GM23338 (cell line): ENCODE data around the gene NPY2R. TPM values are rescaled to one million over a fixed set of nuclear protein-coding genes. Genes with fewer than 3 reads are reported as not detected.

ENCODE experiments used
- ATAC-seq: fragments of 200-7000 bp; cut with Tn5 transposase; 3 replicates; pipeline ENCODE4 v1.9.1; 2020
- DNase-seq: peaks from one replicate; pipeline ENCODE4 v3.0.0-alpha.2; 2015; ENCODE audit warnings: low spot score
- H2AFZ ChIP-seq: fragments of 200-600 bp; sonication (generic); 2 replicates; pipeline ENCODE4 v1.8.0; 2016; ENCODE audit warnings: antibody characterized with exemption, mild to moderate bottlenecking, moderate library complexity
- H3F3A ChIP-seq: fragments of 200-600 bp; sonication (generic); replicated peaks from 2 replicates; pipeline ENCODE4 v1.8.0; 2017; ENCODE audit warnings: antibody characterized with exemption, mixed run types, low read depth
- H3K27ac ChIP-seq: fragments of 200-600 bp; sonication (generic); 2 replicates; pipeline ENCODE4 v1.6.1; 2016; ENCODE audit warnings: low read depth
- H3K27me3 ChIP-seq: fragments of 200-600 bp; sonication (generic); 2 replicates; pipeline ENCODE4 v1.8.0; 2016; ENCODE audit warnings: mild to moderate bottlenecking, mixed run types, moderate library complexity; ENCODE audit not compliant: insufficient read depth
- H3K36me3 ChIP-seq: fragments of 200-600 bp; sonication (generic); 2 replicates; pipeline ENCODE4 v1.8.0; 2016; ENCODE audit warnings: mild to moderate bottlenecking; ENCODE audit not compliant: insufficient read depth
- H3K4me1 ChIP-seq: fragments of 200-600 bp; sonication (generic); 2 replicates; pipeline ENCODE4 v1.8.0; 2016; ENCODE audit warnings: mild to moderate bottlenecking, moderate library complexity; ENCODE audit not compliant: insufficient read depth
- H3K4me2 ChIP-seq: fragments of 200-600 bp; sonication (generic); 2 replicates; pipeline ENCODE4 v1.7.1; 2017; ENCODE audit warnings: mixed run types
- H3K4me3 ChIP-seq: fragments of 200-600 bp; sonication (generic); 2 replicates; pipeline ENCODE4 v1.6.1; 2016; ENCODE audit warnings: mixed run types
- H3K79me2 ChIP-seq: fragments of 200-600 bp; sonication (generic); replicated peaks from 2 replicates; pipeline ENCODE4 v1.8.0; 2017; ENCODE audit warnings: mild to moderate bottlenecking; ENCODE audit not compliant: insufficient read depth
- H3K9me2 ChIP-seq: fragments of 200-600 bp; sonication (generic); 2 replicates; pipeline ENCODE4 v1.8.0; 2017; ENCODE audit not compliant: insufficient read depth
- H4K20me1 ChIP-seq: fragments of 200-600 bp; sonication (generic); replicated peaks from 2 replicates; pipeline ENCODE4 v1.8.0; 2017; ENCODE audit warnings: mild to moderate bottlenecking; ENCODE audit not compliant: insufficient read depth
- H3K27ac Mint-ChIP-seq: 2 replicates; pipeline ENCODE4 v1.8.0; 2020; ENCODE audit warnings: inconsistent platforms, mild to moderate bottlenecking, moderate library complexity, mixed read lengths
- H3K27me3 Mint-ChIP-seq: 3 replicates; pipeline ENCODE4 v1.8.0; 2022; ENCODE audit warnings: low read depth, mild to moderate bottlenecking, moderate library complexity, mixed read lengths, inconsistent platforms; ENCODE audit not compliant: insufficient read depth, poor library complexity
- H3K36me3 Mint-ChIP-seq: 3 replicates; pipeline ENCODE4 v1.8.0; 2021; ENCODE audit warnings: low read depth, mild to moderate bottlenecking, inconsistent platforms, moderate library complexity, mixed read lengths
- H3K4me1 Mint-ChIP-seq: 3 replicates; pipeline ENCODE4 v1.8.0; 2020; ENCODE audit warnings: mild to moderate bottlenecking, inconsistent platforms, mixed read lengths
- H3K4me3 Mint-ChIP-seq: 3 replicates; pipeline ENCODE4 v1.8.0; 2021; ENCODE audit warnings: moderate library complexity, mild to moderate bottlenecking, inconsistent platforms, mixed read lengths
- H3K9me3 Mint-ChIP-seq: 3 replicates; pipeline ENCODE4 v1.8.0; 2020; ENCODE audit warnings: moderate library complexity, mild to moderate bottlenecking, inconsistent platforms, mixed read lengths
- CREB1 ChIP-seq: fragments of 250-450 bp; sonication (Bioruptor Pico); IDR thresholded peaks from 2 replicates; pipeline ENCODE4 v1.5.0; 2020; ENCODE audit warnings: low read depth, mild to moderate bottlenecking, moderate library complexity
- CTCF ChIP-seq, 2 experiments: fragments of 200-600 bp in 1 of 2; sonication (generic) in 1 of 2; conservative IDR thresholded peaks; 2 replicates each; pipeline versions ENCODE4 v1.5.1 to v1.6.1; 2016 to 2017; ENCODE audit warnings: antibody characterized with exemption in 2 of 2, low read depth in 2 of 2, mild to moderate bottlenecking in 2 of 2, moderate library complexity in 1 of 2
- ETS1 ChIP-seq: IDR thresholded peaks from 2 replicates; pipeline ENCODE4 v1.6.1; 2016; ENCODE audit warnings: antibody characterized with exemption
- EZH2 ChIP-seq: fragments of 200-600 bp; sonication (generic); IDR thresholded peaks from one replicate; pipeline ENCODE4 v1.8.0; 2017; ENCODE audit warnings: antibody characterized with exemption, mild to moderate bottlenecking, low read depth; ENCODE audit not compliant: unreplicated experiment
- NANOG ChIP-seq: IDR thresholded peaks from 2 replicates; pipeline ENCODE4 v1.6.1; 2016; ENCODE audit warnings: antibody characterized with exemption, borderline replicate concordance
- ZNF114 ChIP-seq: fragments of 250-450 bp; sonication (Bioruptor Pico); IDR thresholded peaks from 2 replicates; pipeline ENCODE4 v1.5.0; 2020; ENCODE audit warnings: mild to moderate bottlenecking, moderate library complexity
- ZNF331 ChIP-seq: fragments of 250-450 bp; sonication (Bioruptor Pico); IDR thresholded peaks from 2 replicates; pipeline ENCODE4 v1.5.0; 2020; ENCODE audit warnings: low read depth, mild to moderate bottlenecking, moderate library complexity
- polyA plus RNA-seq: library from polyadenylated mRNA; unstranded; fragments of >200 nt; fragmentation: Nextera tagmentation; extraction: Ambion mirVana; gene quantifications from 2 replicates; pipeline ENCODE4 v1.2.1, GENCODE V29; 2016
- total RNA-seq: library from RNA; depleted of rRNA; stranded (reverse); fragments of >200 nt; shearing (Covaris generic); gene quantifications from 2 replicates; pipeline ENCODE4 v1.2.3, GENCODE V29; 2014

The NPY2R gene
- total and polyA plus RNA-seq, 2 experiments from 2014 or later, result 0.26 to 0.59 TPM

GRCh38 chr4:155245105-155245504 lies 36.7 kb downstream of the NPY2R start (continued):
- no peak for TF ChIP-seq EZH2
- TF ChIP-seq ETS1, result no peak
- no peak for TF ChIP-seq ZNF114 (CRISPR knock-in tag)
- TF ChIP-seq CREB1 (CRISPR knock-in tag), result no peak
- TF ChIP-seq NANOG, result no peak

- Histone ChIP-seq H3K27me3 (no peaks in the 10 kb centered on the region), H3K79me2 (no peaks in the 10 kb centered on the region), H2AFZ (no peak overlapping the region), H3K4me2 (no peak overlapping the region), H3K27ac (no peak overlapping the region), H3K9me2 (0 out of 2 replicates have a peak, but pooled peaks cover 5% of the 10 kb centered on the region), H3K4me3 (no peak overlapping the region), H3K4me1 (no peaks in the 10 kb centered on the region), H3F3A (no peaks in the 10 kb centered on the region), H4K20me1 (no peaks in the 10 kb centered on the region), H3K36me3 (no peaks in the 10 kb centered on the region)
- TF ChIP-seq CTCF (conservative IDR thresholded peaks at IDR 0.05; ENCODE audit: low read depth in 2 of 2), result peak; percentile 9 to 34; a peak in 2 of 4 replicates
- no peak for TF ChIP-seq ZNF331
- peaks cover 1% of the 10 kb centered on the region for H3K27me3 Mint-ChIP-seq
- no peak overlapping the region for H3K4me3 Mint-ChIP-seq
- ATAC-seq (peak; percentile 94), DNase-seq (peak; percentile 70)
- no peaks in the 10 kb centered on the region for H3K36me3 Mint-ChIP-seq
- H3K9me3 Mint-ChIP-seq, result no peaks in the 10 kb centered on the region; the same call in 2 of the 3 replicates
- no peak overlapping the region for H3K27ac Mint-ChIP-seq
- peaks cover 9% of the 10 kb centered on the region for H3K4me1 Mint-ChIP-seq
These were observed 39.8 kb downstream of the NPY2R start for GRCh38 chr4:155248002-155248896.

GRCh38 chr4:155249016-155249566 lies 40.7 kb downstream of the NPY2R start:
- no peak overlapping the region for H3K4me3 Mint-ChIP-seq
- DNase-seq, result no peak
- H3K27me3 Mint-ChIP-seq, result peaks cover 1% of the 10 kb centered on the region

More at GRCh38 chr4:155249016-155249566, 40.7 kb downstream of the NPY2R start:
- Histone ChIP-seq H4K20me1 (no peaks in the 10 kb centered on the region), H3K4me3 (no peak overlapping the region), H3K4me1 (no peaks in the 10 kb centered on the region), H3K27me3 (no peaks in the 10 kb centered on the region), H3K79me2 (no peaks in the 10 kb centered on the region), H3K9me2 (0 out of 2 replicates have a peak, but pooled peaks cover 5% of the 10 kb centered on the region), H3K4me2 (no peak overlapping the region), H3K36me3 (no peaks in the 10 kb centered on the region), H3F3A (no peaks in the 10 kb centered on the region), H3K27ac (no peak overlapping the region), H2AFZ (peak overlapping the region; percentile 9; the same call in 1 of the 2 replicates)
- peak; percentile 61 for ATAC-seq
- Mint-ChIP-seq H3K9me3 (no peaks in the 10 kb centered on the region; the same call in 2 of the 3 replicates), H3K4me1 (peaks cover 9% of the 10 kb centered on the region), H3K36me3 (no peaks in the 10 kb centered on the region), H3K27ac (no peak overlapping the region)
- no peak for TF ChIP-seq EZH2
